Gastrocnemius medialis (tissue), 4 donors: Measurements from ENCODE around the gene PIK3CG. TPM values are rescaled to one million over a fixed set of nuclear protein-coding genes. Genes with fewer than 3 reads are reported as not detected.

Experiments used
- ATAC-seq, 2 donors: fragments of 150-250 bp; one replicate each; pipeline ENCODE4 v1.9.1; 2016
- DNase-seq, 2 donors: peaks; one replicate each; pipeline ENCODE4 v3.0.0-alpha.2; 2019
- H3K27ac ChIP-seq, 4 donors: fragments of 200-600 bp; sonication (generic); 1 replicate in 1 of 4; 2 replicates in 3 of 4; pipeline ENCODE4 v1.5.1; 2016 to 2018; ENCODE audit warnings: mild to moderate bottlenecking in 2 of 4, moderate library complexity in 1 of 4
- H3K27me3 ChIP-seq, 3 donors: fragments of 200-600 bp; sonication (generic) in 2 of 3; 1 replicate in 1 of 3; 2 replicates in 2 of 3; pipeline versions ENCODE4 v1.5.1 to v1.6.0; 2016 to 2019; ENCODE audit warnings: mild to moderate bottlenecking in 1 of 3, moderate library complexity in 1 of 3
- H3K36me3 ChIP-seq, 2 donors: fragments of 200-600 bp; sonication (generic) in 1 of 2; one replicate each; pipeline ENCODE4 v1.5.1; 2017 to 2018
- H3K4me1 ChIP-seq, 2 donors: fragments of 200-600 bp; sonication (generic) in 1 of 2; one replicate each; pipeline ENCODE4 v1.5.1; 2016 to 2017; ENCODE audit warnings: mild to moderate bottlenecking in 2 of 2
- H3K4me3 ChIP-seq, 4 donors: fragments of 200-600 bp; sonication (generic) in 3 of 4; 1 replicate in 1 of 4; 2 replicates in 3 of 4; pipeline ENCODE4 v1.5.1; 2016 to 2019; ENCODE audit warnings: mild to moderate bottlenecking in 2 of 4
- H3K9me3 ChIP-seq, 3 donors: fragments of 200-600 bp; sonication (generic) in 2 of 3; 1 replicate in 1 of 3; 2 replicates in 2 of 3; pipeline ENCODE4 v1.5.1; 2016 to 2019
- POLR2A ChIP-seq, 2 donors: fragments of 450-650 bp; IDR thresholded peaks; one replicate each; pipeline ENCODE4 v1.6.1; 2017; ENCODE audit warnings: antibody characterized with exemption in 2 of 2, mild to moderate bottlenecking in 2 of 2, moderate library complexity in 2 of 2
- in situ Hi-C, 4 donors: fragments of 200-750 bp; cut with MboI; loops; one replicate each; pipeline versions ENCODE4 v1.15.0 to v1.8.0; 2017; ENCODE audit warnings: low sequenced_read_pairs in 4 of 4
- intact Hi-C: fragments of 100-400 bp; cut with DNase I; formaldehyde crosslinking; loops from one replicate; pipeline ENCODE4 v1.15.1; 2023; ENCODE audit warnings: low total_unique reads
- total RNA-seq, 4 donors: library from RNA; depleted of rRNA; stranded (reverse); fragments of >200 nt; gene quantifications; one replicate each; pipeline versions ENCODE4 v1.1.0 to v1.2.3, GENCODE V29; 2016
- TF ChIP-seq, protein P1 (sequence below), 5 experiments: fragments of 450-650 bp in 3 of 5; fragments of 200-600 bp in 2 of 5; sonication (generic) in 2 of 5; IDR thresholded peaks in 4 of 5; conservative IDR thresholded peaks in 1 of 5; 1 replicate in 4 of 5; 2 replicates in 1 of 5; pipeline ENCODE4 v1.5.1; 2016 to 2019; ENCODE audit warnings: antibody characterized with exemption in 5 of 5, mild to moderate bottlenecking in 3 of 5, moderate library complexity in 3 of 5

Gene PIK3CG
- total RNA-seq, 4 donors from 2014 or later = 0.51 to 1.4 (median 0.83) TPM

DNA sequence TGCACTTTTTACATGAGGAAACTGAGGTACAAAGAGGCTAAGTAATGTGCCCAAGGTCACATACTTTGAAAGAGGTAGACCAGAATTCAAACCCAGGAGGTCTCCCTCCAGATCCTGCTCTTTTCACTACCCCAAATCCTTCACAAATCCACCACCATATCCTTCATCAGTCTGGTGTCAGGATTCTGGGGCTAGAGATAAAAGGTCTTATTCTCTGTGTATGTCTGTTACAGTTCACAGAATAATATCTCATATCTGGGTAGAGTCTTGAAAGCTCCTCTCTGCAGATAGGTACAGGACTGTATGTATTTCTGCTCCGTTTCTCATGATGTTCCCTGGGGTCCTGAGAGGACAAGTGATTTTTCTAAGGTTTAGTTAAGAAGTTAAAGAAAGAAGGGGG is 4.9 kb downstream of the PIK3CG start:
- Histone ChIP-seq H3K4me1 (no peaks in the 10 kb centered on the region), H3K36me3 (no peaks in the 10 kb centered on the region), H3K27me3 (no peaks in the 10 kb centered on the region), H3K27ac (no peak overlapping the region), H3K4me3 (no peak overlapping the region), H3K9me3 (no peaks in the 10 kb centered on the region)
- intact Hi-C loops (no loop called here), in situ Hi-C loops (no loop called here)
- ATAC-seq = no peak
- DNase-seq = no peak
- TF ChIP-seq, protein P1, sequence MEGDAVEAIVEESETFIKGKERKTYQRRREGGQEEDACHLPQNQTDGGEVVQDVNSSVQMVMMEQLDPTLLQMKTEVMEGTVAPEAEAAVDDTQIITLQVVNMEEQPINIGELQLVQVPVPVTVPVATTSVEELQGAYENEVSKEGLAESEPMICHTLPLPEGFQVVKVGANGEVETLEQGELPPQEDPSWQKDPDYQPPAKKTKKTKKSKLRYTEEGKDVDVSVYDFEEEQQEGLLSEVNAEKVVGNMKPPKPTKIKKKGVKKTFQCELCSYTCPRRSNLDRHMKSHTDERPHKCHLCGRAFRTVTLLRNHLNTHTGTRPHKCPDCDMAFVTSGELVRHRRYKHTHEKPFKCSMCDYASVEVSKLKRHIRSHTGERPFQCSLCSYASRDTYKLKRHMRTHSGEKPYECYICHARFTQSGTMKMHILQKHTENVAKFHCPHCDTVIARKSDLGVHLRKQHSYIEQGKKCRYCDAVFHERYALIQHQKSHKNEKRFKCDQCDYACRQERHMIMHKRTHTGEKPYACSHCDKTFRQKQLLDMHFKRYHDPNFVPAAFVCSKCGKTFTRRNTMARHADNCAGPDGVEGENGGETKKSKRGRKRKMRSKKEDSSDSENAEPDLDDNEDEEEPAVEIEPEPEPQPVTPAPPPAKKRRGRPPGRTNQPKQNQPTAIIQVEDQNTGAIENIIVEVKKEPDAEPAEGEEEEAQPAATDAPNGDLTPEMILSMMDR (IDR thresholded peaks at IDR 0.05 in 4 of 5, conservative IDR thresholded peaks at IDR 0.05 in 1 of 5) = no peak
- no peak for TF ChIP-seq POLR2A (IDR thresholded peaks at IDR 0.05)

DNA sequence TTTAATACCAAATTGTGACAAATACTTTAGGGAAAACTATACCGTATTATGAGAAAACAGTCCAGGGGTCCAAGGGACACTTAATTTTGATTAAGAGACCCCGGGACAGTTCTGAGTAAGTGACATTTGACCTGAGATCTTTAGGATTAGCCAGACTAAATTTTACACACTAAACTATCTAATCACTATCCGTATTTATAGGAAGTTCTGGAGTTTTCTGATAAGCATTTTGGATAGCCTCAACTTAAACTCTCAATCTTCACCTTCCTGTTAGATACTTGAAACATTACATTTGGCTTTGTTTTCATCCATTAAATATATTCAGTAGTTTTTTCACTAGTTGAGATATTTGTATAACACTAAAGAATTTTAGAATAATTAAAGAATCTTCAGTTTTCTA is 5.4 kb downstream of the PIK3CG start:
- Histone ChIP-seq H3K4me1 (no peaks in the 10 kb centered on the region), H3K27me3 (no peaks in the 10 kb centered on the region), H3K4me3 (no peak overlapping the region), H3K27ac (no peak overlapping the region), H3K9me3 (no peaks in the 10 kb centered on the region), H3K36me3 (no peaks in the 10 kb centered on the region)
- intact Hi-C loops (no loop called here), in situ Hi-C loops (no loop called here)
- DNase-seq (no peak), ATAC-seq (no peak)
- TF ChIP-seq, protein P1 (IDR thresholded peaks at IDR 0.05 in 4 of 5, conservative IDR thresholded peaks at IDR 0.05 in 1 of 5) = no peak
- TF ChIP-seq POLR2A (IDR thresholded peaks at IDR 0.05) = no peak

DNA sequence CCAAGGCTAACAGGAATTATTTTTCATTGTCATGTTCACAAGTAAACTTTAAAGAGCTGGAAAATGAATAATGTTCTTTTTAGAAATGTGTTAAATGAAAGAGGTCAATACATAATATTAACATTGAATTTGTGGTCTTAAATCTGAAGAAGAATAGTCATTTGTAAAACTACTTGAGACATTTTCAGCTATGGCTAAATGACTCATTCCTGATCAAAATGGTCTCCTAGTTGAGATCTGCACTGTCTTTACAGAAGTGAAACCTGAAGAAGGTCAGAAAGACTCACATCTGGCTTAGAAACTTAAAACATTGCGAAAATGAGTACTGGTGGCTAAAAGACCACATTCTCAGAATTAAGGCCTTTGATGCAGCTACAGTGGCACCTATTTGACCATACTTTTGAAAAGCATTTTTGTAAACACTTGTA is 5.9 kb downstream of the PIK3CG start:
- Histone ChIP-seq H3K4me1 (no peaks in the 10 kb centered on the region), H3K36me3 (no peaks in the 10 kb centered on the region), H3K9me3 (no peaks in the 10 kb centered on the region), H3K27ac (no peak overlapping the region), H3K4me3 (no peak overlapping the region), H3K27me3 (no peaks in the 10 kb centered on the region)
- TF ChIP-seq, protein P1 (IDR thresholded peaks at IDR 0.05 in 4 of 5, conservative IDR thresholded peaks at IDR 0.05 in 1 of 5) = no peak
- no peak for TF ChIP-seq POLR2A (IDR thresholded peaks at IDR 0.05)
- intact Hi-C loops (no loop called here), in situ Hi-C loops (no loop called here)
- DNase-seq (no peak), ATAC-seq (no peak)

DNA sequence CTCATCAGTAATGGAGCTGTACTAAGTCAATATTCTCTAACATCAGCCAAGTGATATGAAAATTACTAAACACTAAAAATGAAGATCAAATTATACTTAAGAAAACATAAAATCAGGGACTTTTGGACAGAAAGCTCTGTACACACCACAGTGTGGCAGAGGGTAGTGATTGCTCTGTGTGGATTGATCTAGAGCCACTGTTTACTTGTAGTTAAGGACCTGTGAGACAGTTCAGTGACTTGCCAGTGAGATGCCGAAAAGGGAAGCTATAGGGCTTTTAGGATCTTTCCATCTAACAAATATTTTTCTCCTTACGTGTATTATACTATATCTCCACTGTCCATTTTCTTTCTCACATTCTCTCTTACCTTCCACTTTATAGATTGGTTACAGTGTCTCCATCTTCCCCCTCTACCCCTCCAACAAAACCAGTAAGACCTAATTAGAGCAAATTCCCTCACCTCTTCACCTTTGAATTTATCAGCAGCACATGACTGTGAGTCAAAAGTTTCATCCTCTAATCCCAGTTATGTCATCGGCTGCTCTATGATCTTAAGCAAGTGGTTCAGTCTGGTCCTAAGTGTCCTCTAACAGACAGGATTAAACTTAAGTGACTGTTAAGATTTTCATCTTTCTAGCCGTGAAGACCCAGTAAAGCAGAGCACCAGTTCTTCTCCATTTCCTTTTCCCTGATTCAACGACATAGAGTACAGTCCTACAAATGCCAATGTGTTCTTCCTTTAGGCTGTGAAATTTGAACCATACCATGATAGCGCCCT is 6.9 kb downstream of the PIK3CG start:
- no peaks in the 10 kb centered on the region for H3K36me3 ChIP-seq
- intact Hi-C loops = no loop called here
- H3K27ac ChIP-seq = no peak overlapping the region
- no peak for DNase-seq
- no peak for TF ChIP-seq POLR2A (IDR thresholded peaks at IDR 0.05)
- TF ChIP-seq, protein P1 (IDR thresholded peaks at IDR 0.05 in 4 of 5, conservative IDR thresholded peaks at IDR 0.05 in 1 of 5) = no peak
- H3K4me1 ChIP-seq = no peaks in the 10 kb centered on the region
- no peaks in the 10 kb centered on the region for H3K27me3 ChIP-seq
- in situ Hi-C loops = no loop called here
- ATAC-seq = no peak
- H3K4me3 ChIP-seq = no peak overlapping the region
- no peaks in the 10 kb centered on the region for H3K9me3 ChIP-seq
